D721Med (cell line): ENCODE results near the gene CTCFL.
"Not testable (repeated sequence)": the region's sequence is repeated elsewhere in the genome, so short reads cannot be mapped to it uniquely, and the experiment has no call there.

Experiments used
- DNase-seq: peaks from one replicate; pipeline ENCODE4 v3.0.0; 2011; ENCODE audit warnings: low spot score; ENCODE audit not compliant: insufficient read length
- FAIRE-seq: peaks from 2 replicates; lab custom pipeline; 2011; peaks lifted over from hg19 to GRCh38; lab: Jason Lieb, UNC
- CTCF ChIP-seq: IDR thresholded peaks from 2 replicates; pipeline ENCODE4 v1.5.1; 2012; ENCODE audit warnings: mild to moderate bottlenecking, control low read depth; ENCODE audit not compliant: insufficient read depth; ENCODE audit errors: missing control alignments

The CTCFL gene

DNA sequence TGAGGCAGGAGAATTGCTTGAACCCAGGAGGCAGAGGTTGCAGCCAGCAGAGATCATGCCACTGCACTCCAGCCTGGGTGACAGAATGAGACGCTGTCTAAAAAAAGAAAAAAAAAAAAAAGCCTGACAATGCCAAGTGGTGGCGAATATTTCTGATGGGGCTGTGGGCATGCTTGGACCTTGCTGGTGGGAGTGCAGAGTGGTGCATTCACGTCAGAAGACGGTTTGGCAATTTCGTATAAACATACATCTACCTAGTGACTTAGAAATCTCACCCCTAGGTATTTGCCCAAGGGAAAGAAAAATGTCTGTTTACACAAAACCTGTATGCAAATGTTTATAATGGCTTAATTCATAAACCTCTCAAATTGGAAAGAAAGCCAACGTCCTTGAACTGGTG lies 33.6 kb downstream of the CTCFL start:
- no peak for TF ChIP-seq CTCF
- no peak for FAIRE-seq
- no peak for DNase-seq

- DNase-seq, FAIRE-seq: not testable (repeated sequence)
Measured at GRCh38 chr20:57488277-57488676, 36.7 kb downstream of the CTCFL start.

GRCh38 chr20:57485770-57486169 lies 39.2 kb downstream of the CTCFL start:
- FAIRE-seq (no peak), DNase-seq (no peak)
- no peak for TF ChIP-seq CTCF

DNA sequence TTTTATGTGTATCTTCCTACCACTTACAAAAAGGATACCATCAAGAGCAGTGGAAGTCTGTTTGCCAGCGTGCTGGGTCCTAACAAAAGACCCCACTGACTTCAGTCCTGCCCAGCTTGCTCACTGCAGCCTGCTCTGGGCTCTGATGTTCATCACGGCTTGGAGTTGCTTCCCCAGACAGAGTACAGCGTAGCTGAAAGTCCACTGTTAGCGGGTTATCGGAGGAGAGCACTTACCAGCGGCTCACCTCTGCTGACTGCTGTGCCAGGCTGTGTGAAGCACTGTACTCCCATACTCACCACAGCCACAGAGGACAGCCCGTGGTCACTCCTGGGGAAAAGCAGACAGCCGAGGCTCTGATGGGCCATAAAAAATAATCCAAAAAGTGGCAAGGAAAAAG lies 40.2 kb downstream of the CTCFL start:
- FAIRE-seq, result no peak
- no peak for DNase-seq
- no peak for TF ChIP-seq CTCF

- no peak for TF ChIP-seq CTCF
- DNase-seq (no peak), FAIRE-seq (no peak)
Measured at GRCh38 chr20:57483287-57484050, 41.5 kb downstream of the CTCFL start.

- DNase-seq (no peak), FAIRE-seq (no peak)
- TF ChIP-seq CTCF, result no peak
Measured at GRCh38 chr20:57482796-57483195, 42.1 kb downstream of the CTCFL start.

DNA sequence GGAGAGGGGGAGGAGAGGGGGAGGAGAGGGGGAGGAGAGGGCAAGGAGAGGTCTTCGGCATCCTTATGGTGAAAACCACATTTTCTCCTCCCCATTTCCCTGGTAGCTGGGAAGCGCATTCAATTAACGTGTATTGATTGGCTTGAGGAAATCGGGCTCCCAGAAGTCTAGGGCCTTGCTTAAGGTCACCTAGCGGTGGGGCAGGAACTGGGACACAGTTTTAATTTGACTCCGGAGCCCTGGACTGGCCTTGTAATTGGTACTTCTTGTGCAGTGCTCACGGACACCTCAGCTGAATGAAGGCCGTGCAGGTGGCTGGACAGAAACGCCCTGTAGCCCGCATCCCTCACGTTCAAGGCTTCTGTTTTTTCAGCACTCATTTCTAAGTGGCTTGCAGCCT lies 42.8 kb downstream of the CTCFL start:
- FAIRE-seq (no peak), DNase-seq (no peak)
- TF ChIP-seq CTCF, result no peak
